Activated CD8-positive, alpha-beta T cell treated with anti-CD3 and anti-CD28 coated beads for 36 hours (primary cell): Measurements from ENCODE around the gene DDX41. TPM values are rescaled to one million over a fixed set of nuclear protein-coding genes. Genes with fewer than 3 reads are reported as not detected.

Source experiments
- ATAC-seq: fragments of 200-7000 bp; cut with Tn5 transposase; one replicate; pipeline ENCODE4 v1.10.0; 2021; ENCODE audit warnings: mild to moderate bottlenecking, moderate library complexity
- CTCF ChIA-PET: fragments of 350-600 bp; sonication (Branson Sonifier 250); formaldehyde crosslinking; loops from one replicate; lab custom pipeline; 2021; ENCODE audit warnings: antibody characterized with exemption; lab: Charles Lee
- POLR2A ChIA-PET: fragments of 350-600 bp; sonication (Branson Sonifier 250); formaldehyde crosslinking; loops from one replicate; lab custom pipeline; 2021; ENCODE audit warnings: antibody characterized with exemption; lab: Charles Lee
- DNase-seq: peaks from one replicate; pipeline ENCODE4 v3.0.0-alpha.2; 2020
- H3K27ac Mint-ChIP-seq: one replicate; pipeline ENCODE4 v1.8.0; 2021; ENCODE audit warnings: mild to moderate bottlenecking, mixed read lengths
- H3K27me3 Mint-ChIP-seq: one replicate; pipeline ENCODE4 v1.8.0; 2021; ENCODE audit warnings: mixed read lengths
- H3K36me3 Mint-ChIP-seq: one replicate; pipeline ENCODE4 v1.8.0; 2021; ENCODE audit warnings: low read depth, mixed read lengths
- H3K4me1 Mint-ChIP-seq: one replicate; pipeline ENCODE4 v1.8.0; 2021; ENCODE audit warnings: low read depth, mixed read lengths
- H3K4me3 Mint-ChIP-seq: one replicate; pipeline ENCODE4 v1.8.0; 2021; ENCODE audit warnings: mild to moderate bottlenecking, moderate library complexity, mixed read lengths
- H3K9me3 Mint-ChIP-seq: one replicate; pipeline ENCODE4 v1.8.0; 2021; ENCODE audit warnings: mixed read lengths
- CTCF ChIP-seq: fragments of 200-600 bp; IDR thresholded peaks from one replicate; pipeline ENCODE4 v1.8.0; 2022; ENCODE audit warnings: antibody characterized with exemption, mild to moderate bottlenecking
- intact Hi-C: fragments of 100-400 bp; cut with micrococcal nuclease; formaldehyde crosslinking; loops from one replicate; pipeline ENCODE4 v1.10.0; 2022
- total RNA-seq, 2 experiments: library from RNA; stranded (reverse); gene quantifications; one replicate each; pipeline ENCODE4 v1.2.3, GENCODE V29; 2021

The DDX41 gene
- total RNA-seq, 2 experiments from 2014 or later, result 226 to 228 TPM

- H3K9me3 Mint-ChIP-seq, result no peaks in the 10 kb centered on the region
- ChIA-PET CTCF (interaction anchor here (0.5 to 6.5 kb wide), 8 partner anchors 18 to 84 kb away, joined by 3 to 48 read pairs (median 6); no protein-coding TSS in a partner anchor), POLR2A (interaction anchor here (0.7 to 22.8 kb wide), 6 partner anchors 8 to 47 kb away, joined by 3 to 294 read pairs (median 4); partner anchors contain the start of genes PDLIM7 and PRR7)
- H3K36me3 Mint-ChIP-seq, result peaks cover 23% of the 10 kb centered on the region
- ATAC-seq (no peak), DNase-seq (peak; percentile 34)
- H3K4me1 Mint-ChIP-seq, result peaks cover 70% of the 10 kb centered on the region
- intact Hi-C loops, result no loop called here
- TF ChIP-seq CTCF, result no peak
- H3K27ac Mint-ChIP-seq, result peak overlapping the region; percentile 82
- H3K27me3 Mint-ChIP-seq, result no peaks in the 10 kb centered on the region
- peak overlapping the region; percentile 61 for H3K4me3 Mint-ChIP-seq
Observed at GRCh38 chr5:177474846-177475562, 41.8 kb downstream of the DDX41 start.

DNA sequence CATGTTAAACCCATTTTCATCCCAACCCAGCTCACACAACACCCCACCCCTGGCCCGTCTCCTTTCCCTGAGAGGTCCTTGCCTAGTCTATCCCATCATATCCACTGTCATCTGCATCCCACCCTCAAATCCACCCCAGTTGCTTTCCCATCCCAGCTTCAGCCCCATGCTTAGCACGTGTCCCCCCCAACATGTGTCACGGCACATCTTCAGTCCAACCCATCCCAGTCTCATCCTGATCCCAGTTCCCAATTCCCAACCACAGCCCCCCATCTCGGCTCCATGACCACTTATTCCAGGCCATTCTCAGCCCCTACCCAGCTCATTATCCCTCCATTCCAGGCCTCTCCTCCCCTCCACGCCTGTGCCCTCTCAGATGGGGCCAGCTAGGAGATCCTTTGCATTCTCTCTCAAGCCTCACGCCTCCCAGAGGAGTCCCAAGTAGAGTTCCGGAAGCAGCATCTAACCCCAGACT lies 42.7 kb downstream of the DDX41 start:
- no peak for DNase-seq
- Mint-ChIP-seq H3K4me1 (peaks cover 63% of the 10 kb centered on the region), H3K27ac (peak overlapping the region; percentile 56)

GRCh38 chr5:177473443-177474001 lies 43.2 kb downstream of the DDX41 start, which contains the start of gene DBN1:
TSS of gene DBN1 (minus strand) at chr5:177473634. CDS start at chr5:177473521, 113 bp downstream.
- Mint-ChIP-seq H3K36me3 (peaks cover 26% of the 10 kb centered on the region), H3K4me1 (peaks cover 60% of the 10 kb centered on the region), H3K27ac (peak within 1 kb of the TSS; percentile 82), H3K9me3 (no peaks in the 10 kb centered on the region), H3K27me3 (no peaks in the 10 kb centered on the region), H3K4me3 (peak within 1 kb of the TSS; percentile 80)
- peak; percentile 54 for DNase-seq
- intact Hi-C loops, result no loop called here
- CTCF ChIA-PET, result interaction anchor here (1.3 to 2.5 kb wide), 6 partner anchors 10 to 70 kb away, joined by 4 to 20 read pairs (median 11); no protein-coding TSS in a partner anchor
- POLR2A ChIA-PET, result interaction anchor here (1.0 to 22.8 kb wide), 6 partner anchors 8 to 112 kb away, joined by 3 to 294 read pairs (median 4); partner anchors contain the start of genes PDLIM7 and PRR7
- no peak for TF ChIP-seq CTCF
- peak; percentile 35 for ATAC-seq

More for the DNA sequence above, 42.7 kb downstream of the DDX41 start:
- Mint-ChIP-seq H3K4me3 (peak overlapping the region; percentile 61), H3K9me3 (no peaks in the 10 kb centered on the region), H3K36me3 (peaks cover 26% of the 10 kb centered on the region), H3K27me3 (no peaks in the 10 kb centered on the region)
- intact Hi-C loops, result no loop called here
- ChIA-PET CTCF (interaction anchor here (0.5 to 1.4 kb wide), 4 partner anchors 19 to 29 kb away, joined by 3 to 4 read pairs (median 4); no protein-coding TSS in a partner anchor), POLR2A (interaction anchor here (1.4 to 22.8 kb wide), 5 partner anchors 9 to 112 kb away, joined by 3 to 294 read pairs (median 4); partner anchors contain the start of genes PDLIM7 and PRR7)
- ATAC-seq, result no peak
- TF ChIP-seq CTCF, result no peak

- H3K36me3 Mint-ChIP-seq, result peaks cover 31% of the 10 kb centered on the region
- POLR2A ChIA-PET, result interaction anchor here (1.0 to 22.8 kb wide), 13 partner anchors 7 to 163 kb away, joined by 3 to 294 read pairs (median 4); partner anchors contain the start of genes PDLIM7 and PRR7
- intact Hi-C loops, result no loop called here
- DNase-seq (peak; percentile 91), ATAC-seq (peak; percentile 65)
- no peaks in the 10 kb centered on the region for H3K27me3 Mint-ChIP-seq
- H3K9me3 Mint-ChIP-seq, result no peaks in the 10 kb centered on the region
- TF ChIP-seq CTCF, result no peak
- peak overlapping the region; percentile 80 for H3K4me3 Mint-ChIP-seq
- H3K4me1 Mint-ChIP-seq, result peaks cover 53% of the 10 kb centered on the region
- CTCF ChIA-PET, result interaction anchor here (1.1 to 5.1 kb wide), 9 partner anchors 9 to 82 kb away, joined by 3 to 24 read pairs (median 7); no protein-coding TSS in a partner anchor
- peak overlapping the region; percentile 91 for H3K27ac Mint-ChIP-seq
Observed at GRCh38 chr5:177472460-177473442, 44.0 kb downstream of the DDX41 start.
